GM12878 (cell line): ENCODE measurements around the gene HMBS. TPM values are rescaled to one million over a fixed set of nuclear protein-coding genes. Genes with fewer than 3 reads are reported as not detected.

Experiments
- ATF3 ChIP-seq: IDR thresholded peaks from 2 replicates; pipeline ENCODE4 v1.6.1; 2011; ENCODE audit warnings: low read depth, mild to moderate bottlenecking, low read length, moderate library complexity, borderline replicate concordance; ENCODE audit errors: extremely low read depth
- CBX3 ChIP-seq: fragments of 200-600 bp; sonication (generic); IDR thresholded peaks from 2 replicates; pipeline ENCODE4 v1.6.1; 2016; ENCODE audit warnings: low read depth, borderline replicate concordance
- CEBPZ ChIP-seq: fragments of 150-350 bp; IDR thresholded peaks from 2 replicates; pipeline ENCODE4 v1.6.1; 2016; ENCODE audit warnings: low read depth, low read length
- CREM ChIP-seq: IDR thresholded peaks from 2 replicates; pipeline ENCODE4 v1.6.1; 2014; ENCODE audit warnings: antibody characterized with exemption, low read depth
- CTCF ChIP-seq, 3 experiments: IDR thresholded peaks in 2 of 3; conservative IDR thresholded peaks in 1 of 3; 2 replicates each; pipeline ENCODE4 v1.5.1; 2011; ENCODE audit warnings: low read depth in 3 of 3, low read length in 3 of 3, mild to moderate bottlenecking in 3 of 3, control low read depth in 2 of 3, moderate library complexity in 2 of 3, inconsistent platforms in 1 of 3, mixed read lengths in 1 of 3; ENCODE audit not compliant: control insufficient read depth in 2 of 3, insufficient read depth in 1 of 3; ENCODE audit errors: extremely low read depth in 1 of 3
- EED ChIP-seq: sonication (generic); IDR thresholded peaks from 2 replicates; pipeline ENCODE4 v1.6.1; 2016; ENCODE audit warnings: antibody characterized with exemption, low read depth
- FOXK2 ChIP-seq: fragments of 450-650 bp; IDR thresholded peaks from 2 replicates; pipeline ENCODE4 v1.6.1; 2017; ENCODE audit warnings: mild to moderate bottlenecking, moderate library complexity
- IRF3 ChIP-seq: fragments of 450-650 bp; IDR thresholded peaks from 2 replicates; pipeline ENCODE4 v1.6.1; 2014; ENCODE audit warnings: mild to moderate bottlenecking
- JUND ChIP-seq: IDR thresholded peaks from 2 replicates; pipeline ENCODE4 v1.6.1; 2012; ENCODE audit warnings: low read depth, mild to moderate bottlenecking, low read length, improper control_type of control experiment, moderate library complexity
- KAT2A ChIP-seq: conservative IDR thresholded peaks from 2 replicates; pipeline ENCODE4 v1.6.1; 2011; ENCODE audit warnings: low read depth, low read length; ENCODE audit not compliant: control insufficient read depth
- MYC ChIP-seq: IDR thresholded peaks from 2 replicates; pipeline ENCODE4 v1.6.1; 2011; ENCODE audit warnings: mild to moderate bottlenecking, low read length, moderate library complexity, inconsistent platforms; ENCODE audit not compliant: insufficient read depth, insufficient replicate concordance, insufficient read length, severe bottlenecking
- NFYA ChIP-seq: IDR thresholded peaks from 2 replicates; pipeline ENCODE4 v1.6.1; 2011; ENCODE audit warnings: low read depth, mild to moderate bottlenecking, low read length, improper control_type of control experiment, borderline replicate concordance
- NKRF ChIP-seq: fragments of 450-650 bp; conservative IDR thresholded peaks from 2 replicates; pipeline ENCODE4 v1.6.1; 2017; ENCODE audit warnings: mild to moderate bottlenecking, moderate library complexity
- POLR2A ChIP-seq: IDR thresholded peaks from 2 replicates; pipeline ENCODE4 v1.6.1; 2011; ENCODE audit warnings: low read depth, mild to moderate bottlenecking, low read length
- RB1 ChIP-seq: fragments of 450-650 bp; formaldehyde crosslinking; IDR thresholded peaks from 2 replicates; pipeline ENCODE4 v1.6.1; 2017; ENCODE audit warnings: mild to moderate bottlenecking, borderline replicate concordance
- SIN3A ChIP-seq: IDR thresholded peaks from 2 replicates; pipeline ENCODE4 v1.6.1; 2012; ENCODE audit warnings: low read depth, low read length, improper control_type of control experiment
- SMAD5 ChIP-seq: IDR thresholded peaks from 2 replicates; pipeline ENCODE4 v1.6.1; 2016; ENCODE audit warnings: antibody characterized with exemption, low read depth
- SMC3 ChIP-seq: IDR thresholded peaks from 2 replicates; pipeline ENCODE4 v1.6.1; 2011; ENCODE audit warnings: low read length, improper control_type of control experiment, borderline replicate concordance
- TAF1 ChIP-seq: IDR thresholded peaks from 2 replicates; pipeline ENCODE4 v1.6.1; 2011; ENCODE audit warnings: mild to moderate bottlenecking, low read depth, low read length, borderline replicate concordance
- ZNF207 ChIP-seq: fragments of 450-650 bp; IDR thresholded peaks from 2 replicates; pipeline ENCODE4 v1.6.1; 2014; ENCODE audit warnings: antibody characterized with exemption, mild to moderate bottlenecking, borderline replicate concordance
- polyA plus RNA-seq, 11 experiments: library from polyadenylated mRNA; depleted of rRNA in 4 of 11; unstranded in 6 of 11; stranded (reverse) in 5 of 11; fragments of >200 nt; fragmentation: Nextera tagmentation in 4 of 11; fragmentation: Illumina TruSeq in 1 of 11; extraction: Ambion mirVana in 4 of 11; extraction: Trizol in 1 of 11; gene quantifications; 1 replicate in 1 of 11; 2 replicates in 10 of 11; pipeline versions ENCODE4 v1.2.1 to v1.2.3, GENCODE V29; 2011 to 2016; ENCODE audit warnings: inconsistent platforms in 2 of 11, missing spikeins in 2 of 11, low read depth in 1 of 11
- total RNA-seq, 4 experiments: library from RNA; depleted of rRNA in 3 of 4; stranded (reverse); fragments of >200 nt in 3 of 4; fragmentation: Illumina TruSeq in 1 of 4; extraction: Trizol in 1 of 4; gene quantifications; 2 replicates each; pipeline versions ENCODE4 v1.2.1 to v1.2.3, GENCODE V29; 2013 to 2021

The HMBS gene
- total and polyA plus RNA-seq, 10 of the 15 experiments (the other 5 are each of a cell fraction or from before 2014, with no cell fraction given), result 17.7 to 96.7 (median 49.7) TPM

GRCh38 chr11:119106564-119107537 lies 22.2 kb downstream of the HMBS start, which contains the start of gene C2CD2L (continued):
- TF ChIP-seq CEBPZ (no peak), SIN3A (no peak), NFYA (no peak), CREM (0 out of 2 replicates have a peak, but pooled peaks have one; percentile 18), CBX3 (no peak), RB1 (peak; percentile 48; the same call in 1 of the 2 replicates), FOXK2 (no peak), IRF3 (no peak), EED (no peak), ATF3 (no peak), JUND (no peak), POLR2A (peak; percentile 77), KAT2A (no peak), ZNF207 (no peak), SMAD5 (no peak; the same call in 1 of the 2 replicates), MYC (no peak), TAF1 (peak; percentile 35; the same call in 1 of the 2 replicates), SMC3 (no peak), NKRF (peak; percentile 63; the same call in 1 of the 2 replicates), CTCF (IDR thresholded peaks at IDR 0.05 in 2 of 3, conservative IDR thresholded peaks at IDR 0.05 in 1 of 3; ENCODE audit: control insufficient read depth in 2 of 3, extremely low read depth in 1 of 3, insufficient read depth in 1 of 3, low read depth in 3 of 3, low read length in 3 of 3) (no peak)
